B cell (primary cell): ENCODE results near the gene COL13A1. TPM values are rescaled to one million over a fixed set of nuclear protein-coding genes. Genes with fewer than 3 reads are reported as not detected.

Experiments used
- ATAC-seq: fragments of 200-7000 bp; cut with Tn5 transposase; one replicate; pipeline ENCODE4 v1.10.0; 2021; ENCODE audit warnings: low read depth, mild to moderate bottlenecking, moderate number of reproducible peaks, moderate library complexity
- CTCF ChIA-PET: fragments of 350-600 bp; sonication (Branson Sonifier 250); formaldehyde crosslinking; loops from one replicate; lab custom pipeline; 2021; ENCODE audit warnings: antibody characterized with exemption, inconsistent platforms; lab: Charles Lee
- POLR2A ChIA-PET: fragments of 350-600 bp; sonication (Branson Sonifier 250); formaldehyde crosslinking; loops from one replicate; lab custom pipeline; 2021; ENCODE audit warnings: antibody characterized with exemption; lab: Charles Lee
- DNase-seq: peaks from one replicate; pipeline ENCODE4 v3.0.0; 2013
- H2AFZ ChIP-seq: 2 replicates; pipeline ENCODE4 v1.6.1; 2012; ENCODE audit warnings: mild to moderate bottlenecking, low read depth, low read length; ENCODE audit not compliant: insufficient read depth, poor library complexity, severe bottlenecking
- H3K27ac ChIP-seq, 2 donors: 1 replicate in 1 of 2; 2 replicates in 1 of 2; pipeline ENCODE4 v1.5.1; 2012 to 2013; ENCODE audit warnings: low read length in 2 of 2, mild to moderate bottlenecking in 2 of 2, moderate library complexity in 1 of 2
- H3K27me3 ChIP-seq, 4 experiments: fragments of 200-600 bp in 1 of 4; sonication (generic) in 1 of 4; replicated peaks in 1 of 4; 1 replicate in 2 of 4; 2 replicates in 2 of 4; pipeline versions ENCODE4 v1.6.1 to v1.7.0; 2013 to 2016; ENCODE audit warnings: low read length in 3 of 4, mild to moderate bottlenecking in 2 of 4, mixed read lengths in 1 of 4, moderate library complexity in 1 of 4; ENCODE audit not compliant: insufficient read depth in 4 of 4, control insufficient read depth in 3 of 4; ENCODE audit errors: control extremely low read depth in 1 of 4
- H3K36me3 ChIP-seq, 2 experiments: replicated peaks in 1 of 2; 1 replicate in 1 of 2; 2 replicates in 1 of 2; pipeline versions ENCODE4 v1.6.1 to v1.7.1; 2013; ENCODE audit warnings: low read length in 1 of 2; ENCODE audit not compliant: insufficient read depth in 2 of 2, control insufficient read depth in 1 of 2; ENCODE audit errors: control extremely low read depth in 1 of 2, extremely low read depth in 1 of 2
- H3K4me1 ChIP-seq, 2 donors: fragments of 200-600 bp in 1 of 2; sonication (generic) in 1 of 2; 1 replicate in 1 of 2; 2 replicates in 1 of 2; pipeline versions ENCODE4 v1.5.1 to v1.6.1; 2013 to 2017; ENCODE audit warnings: low read length in 2 of 2; ENCODE audit not compliant: control insufficient read depth in 2 of 2, insufficient read depth in 2 of 2
- H3K4me2 ChIP-seq: replicated peaks from 2 replicates; pipeline ENCODE3; 2012; ENCODE audit warnings: mild to moderate bottlenecking, low read depth, low read length; ENCODE audit not compliant: poor library complexity, severe bottlenecking
- H3K4me3 ChIP-seq, 5 experiments: fragments of 200-600 bp in 1 of 5; sonication (generic) in 1 of 5; 1 replicate in 3 of 5; 2 replicates in 2 of 5; pipeline versions ENCODE4 v1.5.1 to v1.7.0; 2011 to 2016; ENCODE audit warnings: low read length in 4 of 5, mild to moderate bottlenecking in 4 of 5, low read depth in 2 of 5, control low read depth in 1 of 5, moderate library complexity in 1 of 5; ENCODE audit not compliant: insufficient read depth in 1 of 5; ENCODE audit errors: control extremely low read depth in 1 of 5, extremely low read depth in 1 of 5
- H3K79me2 ChIP-seq: fragments of 200-600 bp; sonication (generic); one replicate; pipeline ENCODE4 v1.6.0; 2016; ENCODE audit warnings: low read length; ENCODE audit not compliant: control insufficient read depth, insufficient read depth
- H3K9ac ChIP-seq: fragments of 200-600 bp; sonication (generic); 2 replicates; pipeline ENCODE4 v1.6.1; 2017; ENCODE audit warnings: mild to moderate bottlenecking, low read length, moderate library complexity
- H3K9me3 ChIP-seq, 3 donors: one replicate each; pipeline versions ENCODE4 v1.6.1 to v1.7.1; 2013; ENCODE audit warnings: low read length in 2 of 3; ENCODE audit not compliant: control insufficient read depth in 2 of 3, insufficient read depth in 1 of 3; ENCODE audit errors: control extremely low read depth in 1 of 3
- H4K20me1 ChIP-seq: 2 replicates; pipeline ENCODE4 v1.6.0; 2012; ENCODE audit warnings: mild to moderate bottlenecking, low read length; ENCODE audit not compliant: insufficient read depth, control insufficient read depth, poor library complexity, severe bottlenecking
- H3K27ac Mint-ChIP-seq: one replicate; pipeline ENCODE4 v1.8.0; 2021; ENCODE audit warnings: mixed read lengths
- H3K27me3 Mint-ChIP-seq: one replicate; pipeline ENCODE4 v1.8.0; 2021; ENCODE audit warnings: mixed read lengths
- H3K4me1 Mint-ChIP-seq: one replicate; pipeline ENCODE4 v1.8.0; 2021; ENCODE audit warnings: mixed read lengths
- H3K4me3 Mint-ChIP-seq: one replicate; pipeline ENCODE4 v1.8.0; 2021; ENCODE audit warnings: mixed read lengths
- H3K9me3 Mint-ChIP-seq: one replicate; pipeline ENCODE4 v1.8.0; 2022; ENCODE audit warnings: mixed read lengths; ENCODE audit not compliant: insufficient read depth
- EZH2 ChIP-seq: IDR thresholded peaks from 2 replicates; pipeline ENCODE4 v1.6.1; 2012; ENCODE audit warnings: borderline replicate concordance, low read depth, mild to moderate bottlenecking, moderate library complexity, low read length; ENCODE audit not compliant: insufficient read depth, poor library complexity, severe bottlenecking
- WGBS: methylation state at CpG from one replicate; pipeline ENCODE4 v1.1.5; 2013; ENCODE audit warnings: missing lambda C conversion rate; ENCODE audit not compliant: insufficient coverage; 5-methylcytosine and 5-hydroxymethylcytosine counted together
- intact Hi-C: fragments of 100-400 bp; cut with micrococcal nuclease; formaldehyde crosslinking; loops from one replicate; pipeline ENCODE4 v1.10.0; 2022
- polyA plus RNA-seq: library from polyadenylated mRNA; depleted of rRNA; stranded (reverse); fragments of >200 nt; gene quantifications from 2 replicates; pipeline ENCODE4 v1.2.3, GENCODE V29; 2012
- total RNA-seq, 2 donors: library from RNA; stranded (reverse); fragments of 120-200 nt in 1 of 2; gene quantifications; 1 replicate in 1 of 2; 2 replicates in 1 of 2; pipeline versions ENCODE4 v1.2.3 to v1.2.4, GENCODE V29; 2013 to 2022
- TF ChIP-seq, protein P1 (sequence below): fragments of 200-600 bp; IDR thresholded peaks from one replicate; pipeline ENCODE4 v1.8.0; 2022; ENCODE audit warnings: antibody characterized with exemption, mild to moderate bottlenecking

COL13A1 gene
- total and polyA plus RNA-seq, 2 donors (not counting 1 experiment from before 2014, with no cell fraction given): not detected

DNA sequence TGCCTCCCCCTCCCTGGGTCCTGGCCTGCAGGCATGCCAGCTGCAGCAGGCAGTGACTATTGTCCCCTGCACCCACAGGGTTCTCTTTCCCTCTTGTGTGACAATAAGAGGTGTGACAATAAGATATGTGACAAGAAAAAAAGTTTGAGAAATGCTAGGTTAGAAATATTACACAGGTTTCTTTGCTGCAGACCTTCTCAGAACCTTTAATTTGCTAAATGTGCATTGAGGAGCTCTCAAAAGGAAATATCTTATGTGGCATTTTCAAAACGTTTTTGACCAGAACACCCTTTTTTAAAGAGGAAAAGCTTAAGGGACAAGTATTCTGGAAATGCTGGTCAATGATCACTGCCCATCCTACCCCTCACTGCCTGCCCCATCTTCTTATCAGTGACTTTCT is 117.5 kb downstream of the COL13A1 start:
- H3K4me3 ChIP-seq: no peak overlapping the region
- H3K27me3 Mint-ChIP-seq: peaks cover 11% of the 10 kb centered on the region
- no peak for ATAC-seq
- no CpG with 5 or more reads among the region's 1 CpG for WGBS
- intact Hi-C loops: no loop called here
- POLR2A ChIA-PET: no interaction called here
- H3K4me3 Mint-ChIP-seq: no peak overlapping the region
- H3K36me3 ChIP-seq: no peaks in the 10 kb centered on the region
- no peak overlapping the region for H2AFZ ChIP-seq
- H3K4me1 Mint-ChIP-seq: no peaks in the 10 kb centered on the region
- H3K27ac ChIP-seq: no peak overlapping the region
- H3K27ac Mint-ChIP-seq: no peak overlapping the region
- no peaks in the 10 kb centered on the region for H3K9me3 Mint-ChIP-seq
- peaks cover 0 to 6% (median 1%) of the 10 kb centered on the region in 4 experiments for H3K27me3 ChIP-seq
- H3K9ac ChIP-seq: no peak overlapping the region
- no peak overlapping the region for H3K4me2 ChIP-seq
- no peak for DNase-seq
- TF ChIP-seq, protein P1, sequence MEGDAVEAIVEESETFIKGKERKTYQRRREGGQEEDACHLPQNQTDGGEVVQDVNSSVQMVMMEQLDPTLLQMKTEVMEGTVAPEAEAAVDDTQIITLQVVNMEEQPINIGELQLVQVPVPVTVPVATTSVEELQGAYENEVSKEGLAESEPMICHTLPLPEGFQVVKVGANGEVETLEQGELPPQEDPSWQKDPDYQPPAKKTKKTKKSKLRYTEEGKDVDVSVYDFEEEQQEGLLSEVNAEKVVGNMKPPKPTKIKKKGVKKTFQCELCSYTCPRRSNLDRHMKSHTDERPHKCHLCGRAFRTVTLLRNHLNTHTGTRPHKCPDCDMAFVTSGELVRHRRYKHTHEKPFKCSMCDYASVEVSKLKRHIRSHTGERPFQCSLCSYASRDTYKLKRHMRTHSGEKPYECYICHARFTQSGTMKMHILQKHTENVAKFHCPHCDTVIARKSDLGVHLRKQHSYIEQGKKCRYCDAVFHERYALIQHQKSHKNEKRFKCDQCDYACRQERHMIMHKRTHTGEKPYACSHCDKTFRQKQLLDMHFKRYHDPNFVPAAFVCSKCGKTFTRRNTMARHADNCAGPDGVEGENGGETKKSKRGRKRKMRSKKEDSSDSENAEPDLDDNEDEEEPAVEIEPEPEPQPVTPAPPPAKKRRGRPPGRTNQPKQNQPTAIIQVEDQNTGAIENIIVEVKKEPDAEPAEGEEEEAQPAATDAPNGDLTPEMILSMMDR: no peak
- no peak for TF ChIP-seq EZH2
- H3K79me2 ChIP-seq: no peaks in the 10 kb centered on the region
- CTCF ChIA-PET: no interaction called here
- H4K20me1 ChIP-seq: no peaks in the 10 kb centered on the region
- H3K9me3 ChIP-seq: no peaks in the 10 kb centered on the region
- no peaks in the 10 kb centered on the region for H3K4me1 ChIP-seq

DNA sequence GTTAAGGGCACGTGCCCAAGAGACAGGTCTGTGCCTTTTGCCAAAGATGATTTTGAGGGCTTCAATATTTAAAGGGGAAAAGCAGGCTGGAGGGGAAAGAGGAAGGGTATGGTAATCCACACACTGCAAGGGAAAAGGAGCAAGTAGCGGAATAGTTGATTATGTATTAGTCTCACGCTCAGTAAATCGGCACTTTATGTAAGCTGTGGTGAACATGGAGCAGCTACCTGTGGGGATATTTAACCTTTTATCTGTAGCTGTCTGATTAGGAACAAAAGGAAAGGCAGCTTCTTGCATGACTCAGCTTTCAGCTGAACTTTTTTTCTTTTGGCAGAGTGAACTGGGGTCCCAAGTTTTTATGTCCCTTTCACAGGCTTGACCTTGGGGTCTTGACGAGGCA is 123.4 kb downstream of the COL13A1 start:
- Histone ChIP-seq H3K9me3 (peaks cover 0 to 10% (median 0%) of the 10 kb centered on the region in 3 donors), H4K20me1 (no peaks in the 10 kb centered on the region), H3K79me2 (no peaks in the 10 kb centered on the region), H3K36me3 (no peaks in the 10 kb centered on the region), H3K4me3 (no peak overlapping the region), H2AFZ (no peak overlapping the region), H3K27ac (no peak overlapping the region), H3K9ac (no peak overlapping the region), H3K4me1 (no peaks in the 10 kb centered on the region), H3K4me2 (no peak overlapping the region), H3K27me3 (peaks cover 0 to 15% (median 0%) of the 10 kb centered on the region in 4 experiments)
- WGBS: 76% methylated on average over 5 of the region's 5 CpGs
- H3K4me3 Mint-ChIP-seq: no peak overlapping the region
- POLR2A ChIA-PET: no interaction called here
- peaks cover 17% of the 10 kb centered on the region for H3K27me3 Mint-ChIP-seq
- H3K4me1 Mint-ChIP-seq: no peaks in the 10 kb centered on the region
- intact Hi-C loops: no loop called here
- no peak for DNase-seq
- CTCF ChIA-PET: no interaction called here
- no peaks in the 10 kb centered on the region for H3K9me3 Mint-ChIP-seq
- TF ChIP-seq, protein P1: no peak
- TF ChIP-seq EZH2: no peak
- no peak overlapping the region for H3K27ac Mint-ChIP-seq
- no peak for ATAC-seq
